Pancreas (tissue), 10 donors: ENCODE results near the gene DLGAP1. TPM values are rescaled to one million over a fixed set of nuclear protein-coding genes. Genes with fewer than 3 reads are reported as not detected.
"Not testable (repeated sequence)": the region's sequence is repeated elsewhere in the genome, so short reads cannot be mapped to it uniquely, and the experiment has no call there.

Experiments
- ATAC-seq, 4 donors: fragments of 200-7000 bp; cut with Tn5 transposase; one replicate each; pipeline versions ENCODE4 v1.8.0 to v1.9.1; 2020; ENCODE audit warnings: mild to moderate bottlenecking in 4 of 4, moderate library complexity in 4 of 4
- DNase-seq, 6 donors: peaks; one replicate each; pipeline ENCODE4 v3.0.0-alpha.2; 2020
- FAIRE-seq: peaks from 2 replicates; lab custom pipeline; 2012; peaks lifted over from hg19 to GRCh38; lab: Jason Lieb, UNC
- H3K27ac ChIP-seq, 4 donors: fragments of 200-600 bp; sonication (generic); 1 replicate in 3 of 4; 2 replicates in 1 of 4; pipeline versions ENCODE4 v1.5.0 to v1.8.0; 2020
- H3K27me3 ChIP-seq, 4 donors: fragments of 200-600 bp; one replicate each; pipeline ENCODE4 v1.8.0; 2021
- H3K36me3 ChIP-seq, 3 donors: fragments of 200-600 bp; sonication (generic) in 1 of 3; one replicate each; pipeline versions ENCODE4 v1.5.0 to v1.8.0; 2020 to 2021
- H3K4me1 ChIP-seq, 3 donors: fragments of 200-600 bp; one replicate each; pipeline ENCODE4 v1.8.0; 2021
- H3K4me3 ChIP-seq, 4 donors: fragments of 200-600 bp; sonication (generic) in 2 of 4; one replicate each; pipeline versions ENCODE4 v1.5.0 to v1.8.0; 2020 to 2021
- H3K9me3 ChIP-seq, 4 donors: fragments of 200-600 bp; one replicate each; pipeline ENCODE4 v1.8.0; 2021
- CTCF ChIP-seq, 4 donors: fragments of 200-600 bp; sonication (generic) in 3 of 4; IDR thresholded peaks; one replicate each; pipeline versions ENCODE4 v1.5.0 to v1.8.0; 2021; ENCODE audit warnings: antibody characterized with exemption in 4 of 4
- WGBS, 2 donors: extraction: QIAGEN DNeasy Blood & Tissue Kit; methylation state at CpG; one replicate each; pipeline ENCODE4 v1.1.7; 2013; 5-methylcytosine and 5-hydroxymethylcytosine counted together
- intact Hi-C, 3 donors: fragments of 100-400 bp; cut with DNase I; formaldehyde crosslinking; loops; one replicate each; pipeline versions ENCODE4 v1.11.1 to v1.14.2; 2022
- polyA plus RNA-seq, 2 donors: library from polyadenylated mRNA; stranded (reverse); fragments of 200-250 nt; gene quantifications; one replicate each; pipeline ENCODE4 v1.2.3, GENCODE V29; 2013
- total RNA-seq, 6 donors: library from RNA; stranded (reverse); fragmentation: NEBNext Ultra II Directional in 4 of 6; extraction: Animal tissue kit (Norgen Biotek cat#: 25700) in 4 of 6; gene quantifications; one replicate each; pipeline versions ENCODE4 v1.2.1 to v1.2.4, GENCODE V29; 2021 to 2023
- donor health status: healthy with polysubstance abuse.
- donor health status: DM: no; HTN: no; CAD: no; lungs with moderate emphysema.
- donor health status: DM: no; HTN: no; CAD: no.
- donor health status: control.
- donor health status: control.
- donor health status: Bipolar disorder and iron deficiency.
- donor health status: DM: yes; HTN: yes; CAD: no.
- donor health status: DM: no; HTN: no; CAD: no.
- donor health status: DM: no; HTN: no; CAD: no.
- donor health status: DM: yes; HTN: yes; CAD: no.

Gene DLGAP1
- total and polyA plus RNA-seq, 8 donors = 0.12 to 0.62 (median 0.30) TPM; not detected in 2

GRCh38 chr18:3612315-3612714 lies 842.8 kb downstream of the DLGAP1 start:
- TF ChIP-seq CTCF (IDR thresholded peaks at IDR 0.05) = no peak
- Histone ChIP-seq H3K4me1 (no peaks in the 10 kb centered on the region), H3K4me3 (no peak overlapping the region), H3K9me3 (no peaks in the 10 kb centered on the region), H3K27ac (no peak overlapping the region), H3K36me3 (no peaks in the 10 kb centered on the region), H3K27me3 (no peaks in the 10 kb centered on the region)
- no peak for DNase-seq
- no peak for ATAC-seq
- intact Hi-C loops = no loop called here
- no peak for FAIRE-seq
- WGBS, 2 donors = 67 to 73% methylated on average over 5 of the region's 5 CpGs

- no peaks in the 10 kb centered on the region for H3K36me3 ChIP-seq
- H3K27ac ChIP-seq = no peak overlapping the region
- ATAC-seq = no peak
- no peak for FAIRE-seq
- intact Hi-C loops = no loop called here
- H3K27me3 ChIP-seq = no peaks in the 10 kb centered on the region
- H3K9me3 ChIP-seq = no peaks in the 10 kb centered on the region
- 80 to 81% methylated on average over 15 of the region's 15 CpGs for WGBS, 2 donors
- no peak for TF ChIP-seq CTCF (IDR thresholded peaks at IDR 0.05)
- H3K4me1 ChIP-seq = peaks cover 0 to 2% (median 0%) of the 10 kb centered on the region in 3 donors
- H3K4me3 ChIP-seq = no peak overlapping the region
- no peak for DNase-seq
Observed at GRCh38 chr18:3611313-3612090, 843.6 kb downstream of the DLGAP1 start.

- 87 to 92% methylated on average over 6 of the region's 6 CpGs for WGBS, 2 donors
- no peak for TF ChIP-seq CTCF (IDR thresholded peaks at IDR 0.05)
- Histone ChIP-seq H3K27ac (no peak overlapping the region), H3K4me3 (no peak overlapping the region), H3K36me3 (no peaks in the 10 kb centered on the region), H3K4me1 (peaks cover 1 to 9% (median 2%) of the 10 kb centered on the region in 3 donors), H3K9me3 (no peaks in the 10 kb centered on the region), H3K27me3 (no peaks in the 10 kb centered on the region)
- ATAC-seq (no peak), FAIRE-seq (no peak), DNase-seq (no peak)
- intact Hi-C loops = no loop called here
Observed at GRCh38 chr18:3610813-3611212, 844.3 kb downstream of the DLGAP1 start.

GRCh38 chr18:3610188-3610708 lies 844.9 kb downstream of the DLGAP1 start:
- intact Hi-C loops = no loop called here
- no peak for FAIRE-seq
- Histone ChIP-seq H3K27me3 (no peaks in the 10 kb centered on the region), H3K27ac (no peak overlapping the region), H3K36me3 (no peaks in the 10 kb centered on the region), H3K4me1 (peaks cover 7 to 14% (median 7%) of the 10 kb centered on the region in 3 donors), H3K9me3 (no peaks in the 10 kb centered on the region), H3K4me3 (no peak overlapping the region)
- DNase-seq = no peak
- TF ChIP-seq CTCF (IDR thresholded peaks at IDR 0.05) = no peak
- no peak for ATAC-seq
- 87 to 95% methylated on average over 2 of the region's 2 CpGs for WGBS, 2 donors

- Histone ChIP-seq H3K36me3 (no peaks in the 10 kb centered on the region), H3K27me3 (no peaks in the 10 kb centered on the region), H3K4me1 (peaks cover 15 to 31% (median 24%) of the 10 kb centered on the region in 3 donors), H3K4me3 (no peak overlapping the region), H3K9me3 (no peaks in the 10 kb centered on the region), H3K27ac (no peak overlapping the region)
- DNase-seq (no peak), FAIRE-seq (no peak), ATAC-seq (no peak)
- 88 to 91% methylated on average over 4 of the region's 4 CpGs for WGBS, 2 donors
- no peak for TF ChIP-seq CTCF (IDR thresholded peaks at IDR 0.05)
- intact Hi-C loops = no loop called here
Observed at GRCh38 chr18:3608488-3608887, 846.6 kb downstream of the DLGAP1 start.

- ATAC-seq, H3K36me3 ChIP-seq, H3K27ac ChIP-seq, FAIRE-seq, H3K4me3 ChIP-seq, DNase-seq, H3K9me3 ChIP-seq, intact Hi-C loops, H3K27me3 ChIP-seq: not testable (repeated sequence)
- H3K4me1 ChIP-seq = peaks cover 15 to 35% (median 24%) of the 10 kb centered on the region in 3 donors
- 83 to 98% methylated on average over 7 to 8 of the region's 8 CpGs for WGBS, 2 donors
Observed at GRCh38 chr18:3608099-3608453, 847.0 kb downstream of the DLGAP1 start.
